ENCODE measurements around the gene MATR3.

- TF ChIP-seq CTCF (IDR thresholded peaks at IDR 0.05), result no peak
- TF ChIP-seq POLR2A (IDR thresholded peaks at IDR 0.05), result no peak
- TF ChIP-seq EP300 (IDR thresholded peaks at IDR 0.05), result no peak
Observed at GRCh38 chr5:139293202-139293506, 386 bp upstream of the MATR3 start.

Measured in gastroesophageal sphincter (tissue), 3 donors.